ENCODE results near the gene GRIPAP1.

DNA sequence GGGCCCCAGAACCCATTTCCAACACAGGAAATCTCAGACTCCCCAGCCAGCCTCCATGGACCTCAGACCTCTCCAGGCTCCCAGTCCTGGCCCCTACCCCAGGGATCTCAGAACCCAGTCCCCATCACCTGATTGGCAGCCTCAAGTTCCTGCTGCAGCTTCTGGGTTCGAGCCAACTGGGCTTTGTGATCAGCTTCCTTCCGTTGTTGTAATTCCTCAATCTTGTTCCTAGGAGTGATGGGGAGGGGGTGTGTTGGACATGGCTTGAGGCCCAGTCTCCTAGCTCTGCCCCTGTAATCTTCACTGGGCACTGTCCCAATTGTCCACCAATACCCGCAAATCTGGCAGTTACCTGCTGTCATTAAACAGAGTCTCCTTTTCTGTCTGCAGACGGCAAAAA, 12.6 kb downstream of the GRIPAP1 start:
- TF ChIP-seq HDAC2 (CRISPR knock-in tag; IDR thresholded peaks at IDR 0.05) (no peak), ZNF343 (CRISPR knock-in tag; IDR thresholded peaks at IDR 0.05) (no peak), GABPA (IDR thresholded peaks at IDR 0.05; ENCODE audit: low read depth, low read length) (no peak), GABPA (CRISPR knock-in tag; IDR thresholded peaks at IDR 0.05; ENCODE audit: low read depth) (no peak), NONO (IDR thresholded peaks at IDR 0.05) (no peak), NONO (CRISPR knock-in tag; conservative IDR thresholded peaks at IDR 0.05) (no peak), POLR2A (IDR thresholded peaks at IDR 0.05; ENCODE audit: insufficient read depth in 1 of 2, low read depth in 2 of 2, low read length in 2 of 2) (no peak), MBD4 (IDR thresholded peaks at IDR 0.05; ENCODE audit: borderline replicate concordance, low read length) (no peak), CHD2 (IDR thresholded peaks at IDR 0.05; ENCODE audit: low read depth, low read length) (no peak), TEAD2 (CRISPR knock-in tag; IDR thresholded peaks at IDR 0.05) (no peak), EZH2 (conservative IDR thresholded peaks at IDR 0.05; ENCODE audit: low read depth, low read length) (no peak), PHF21A (CRISPR knock-in tag; IDR thresholded peaks at IDR 0.05) (no peak)
- TF ChIP-seq, protein P1, sequence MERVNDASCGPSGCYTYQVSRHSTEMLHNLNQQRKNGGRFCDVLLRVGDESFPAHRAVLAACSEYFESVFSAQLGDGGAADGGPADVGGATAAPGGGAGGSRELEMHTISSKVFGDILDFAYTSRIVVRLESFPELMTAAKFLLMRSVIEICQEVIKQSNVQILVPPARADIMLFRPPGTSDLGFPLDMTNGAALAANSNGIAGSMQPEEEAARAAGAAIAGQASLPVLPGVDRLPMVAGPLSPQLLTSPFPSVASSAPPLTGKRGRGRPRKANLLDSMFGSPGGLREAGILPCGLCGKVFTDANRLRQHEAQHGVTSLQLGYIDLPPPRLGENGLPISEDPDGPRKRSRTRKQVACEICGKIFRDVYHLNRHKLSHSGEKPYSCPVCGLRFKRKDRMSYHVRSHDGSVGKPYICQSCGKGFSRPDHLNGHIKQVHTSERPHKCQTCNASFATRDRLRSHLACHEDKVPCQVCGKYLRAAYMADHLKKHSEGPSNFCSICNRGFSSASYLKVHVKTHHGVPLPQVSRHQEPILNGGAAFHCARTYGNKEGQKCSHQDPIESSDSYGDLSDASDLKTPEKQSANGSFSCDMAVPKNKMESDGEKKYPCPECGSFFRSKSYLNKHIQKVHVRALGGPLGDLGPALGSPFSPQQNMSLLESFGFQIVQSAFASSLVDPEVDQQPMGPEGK (CRISPR knock-in tag; IDR thresholded peaks at IDR 0.05): no peak
- TF ChIP-seq, protein P2, sequence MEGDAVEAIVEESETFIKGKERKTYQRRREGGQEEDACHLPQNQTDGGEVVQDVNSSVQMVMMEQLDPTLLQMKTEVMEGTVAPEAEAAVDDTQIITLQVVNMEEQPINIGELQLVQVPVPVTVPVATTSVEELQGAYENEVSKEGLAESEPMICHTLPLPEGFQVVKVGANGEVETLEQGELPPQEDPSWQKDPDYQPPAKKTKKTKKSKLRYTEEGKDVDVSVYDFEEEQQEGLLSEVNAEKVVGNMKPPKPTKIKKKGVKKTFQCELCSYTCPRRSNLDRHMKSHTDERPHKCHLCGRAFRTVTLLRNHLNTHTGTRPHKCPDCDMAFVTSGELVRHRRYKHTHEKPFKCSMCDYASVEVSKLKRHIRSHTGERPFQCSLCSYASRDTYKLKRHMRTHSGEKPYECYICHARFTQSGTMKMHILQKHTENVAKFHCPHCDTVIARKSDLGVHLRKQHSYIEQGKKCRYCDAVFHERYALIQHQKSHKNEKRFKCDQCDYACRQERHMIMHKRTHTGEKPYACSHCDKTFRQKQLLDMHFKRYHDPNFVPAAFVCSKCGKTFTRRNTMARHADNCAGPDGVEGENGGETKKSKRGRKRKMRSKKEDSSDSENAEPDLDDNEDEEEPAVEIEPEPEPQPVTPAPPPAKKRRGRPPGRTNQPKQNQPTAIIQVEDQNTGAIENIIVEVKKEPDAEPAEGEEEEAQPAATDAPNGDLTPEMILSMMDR (CRISPR knock-in tag; IDR thresholded peaks at IDR 0.05): no peak
- TF ChIP-seq, protein P3, sequence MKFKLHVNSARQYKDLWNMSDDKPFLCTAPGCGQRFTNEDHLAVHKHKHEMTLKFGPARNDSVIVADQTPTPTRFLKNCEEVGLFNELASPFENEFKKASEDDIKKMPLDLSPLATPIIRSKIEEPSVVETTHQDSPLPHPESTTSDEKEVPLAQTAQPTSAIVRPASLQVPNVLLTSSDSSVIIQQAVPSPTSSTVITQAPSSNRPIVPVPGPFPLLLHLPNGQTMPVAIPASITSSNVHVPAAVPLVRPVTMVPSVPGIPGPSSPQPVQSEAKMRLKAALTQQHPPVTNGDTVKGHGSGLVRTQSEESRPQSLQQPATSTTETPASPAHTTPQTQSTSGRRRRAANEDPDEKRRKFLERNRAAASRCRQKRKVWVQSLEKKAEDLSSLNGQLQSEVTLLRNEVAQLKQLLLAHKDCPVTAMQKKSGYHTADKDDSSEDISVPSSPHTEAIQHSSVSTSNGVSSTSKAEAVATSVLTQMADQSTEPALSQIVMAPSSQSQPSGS (CRISPR knock-in tag; IDR thresholded peaks at IDR 0.05): no peak
